ENCODE measurements around the gene GOLPH3.

GOLPH3 gene

DNA sequence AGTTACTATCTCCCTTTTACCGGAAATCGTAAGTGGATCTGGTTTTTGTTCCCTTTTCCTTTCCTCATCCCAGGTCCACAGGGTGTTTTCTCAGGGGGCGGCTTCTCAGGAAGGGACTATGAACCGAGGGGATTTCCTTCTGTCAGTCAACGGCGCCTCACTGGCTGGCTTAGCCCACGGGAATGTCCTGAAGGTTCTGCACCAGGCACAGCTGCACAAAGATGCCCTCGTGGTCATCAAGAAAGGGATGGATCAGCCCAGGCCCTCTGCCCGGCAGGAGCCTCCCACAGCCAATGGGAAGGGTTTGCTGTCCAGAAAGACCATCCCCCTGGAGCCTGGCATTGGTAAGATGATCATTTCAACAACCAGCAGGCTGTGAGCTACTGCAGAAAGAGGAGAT lies 75.8 kb downstream of the GOLPH3 start:
- H3K4me3 ChIP-seq (ENCODE audit: low read depth, low read length), result no peak overlapping the region
- DNase-seq (ENCODE audit: low read depth), result no peak
- TF ChIP-seq, protein P1, sequence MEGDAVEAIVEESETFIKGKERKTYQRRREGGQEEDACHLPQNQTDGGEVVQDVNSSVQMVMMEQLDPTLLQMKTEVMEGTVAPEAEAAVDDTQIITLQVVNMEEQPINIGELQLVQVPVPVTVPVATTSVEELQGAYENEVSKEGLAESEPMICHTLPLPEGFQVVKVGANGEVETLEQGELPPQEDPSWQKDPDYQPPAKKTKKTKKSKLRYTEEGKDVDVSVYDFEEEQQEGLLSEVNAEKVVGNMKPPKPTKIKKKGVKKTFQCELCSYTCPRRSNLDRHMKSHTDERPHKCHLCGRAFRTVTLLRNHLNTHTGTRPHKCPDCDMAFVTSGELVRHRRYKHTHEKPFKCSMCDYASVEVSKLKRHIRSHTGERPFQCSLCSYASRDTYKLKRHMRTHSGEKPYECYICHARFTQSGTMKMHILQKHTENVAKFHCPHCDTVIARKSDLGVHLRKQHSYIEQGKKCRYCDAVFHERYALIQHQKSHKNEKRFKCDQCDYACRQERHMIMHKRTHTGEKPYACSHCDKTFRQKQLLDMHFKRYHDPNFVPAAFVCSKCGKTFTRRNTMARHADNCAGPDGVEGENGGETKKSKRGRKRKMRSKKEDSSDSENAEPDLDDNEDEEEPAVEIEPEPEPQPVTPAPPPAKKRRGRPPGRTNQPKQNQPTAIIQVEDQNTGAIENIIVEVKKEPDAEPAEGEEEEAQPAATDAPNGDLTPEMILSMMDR (IDR thresholded peaks at IDR 0.05; ENCODE audit: control insufficient read depth, extremely low read depth, insufficient read depth), result no peak

DNA sequence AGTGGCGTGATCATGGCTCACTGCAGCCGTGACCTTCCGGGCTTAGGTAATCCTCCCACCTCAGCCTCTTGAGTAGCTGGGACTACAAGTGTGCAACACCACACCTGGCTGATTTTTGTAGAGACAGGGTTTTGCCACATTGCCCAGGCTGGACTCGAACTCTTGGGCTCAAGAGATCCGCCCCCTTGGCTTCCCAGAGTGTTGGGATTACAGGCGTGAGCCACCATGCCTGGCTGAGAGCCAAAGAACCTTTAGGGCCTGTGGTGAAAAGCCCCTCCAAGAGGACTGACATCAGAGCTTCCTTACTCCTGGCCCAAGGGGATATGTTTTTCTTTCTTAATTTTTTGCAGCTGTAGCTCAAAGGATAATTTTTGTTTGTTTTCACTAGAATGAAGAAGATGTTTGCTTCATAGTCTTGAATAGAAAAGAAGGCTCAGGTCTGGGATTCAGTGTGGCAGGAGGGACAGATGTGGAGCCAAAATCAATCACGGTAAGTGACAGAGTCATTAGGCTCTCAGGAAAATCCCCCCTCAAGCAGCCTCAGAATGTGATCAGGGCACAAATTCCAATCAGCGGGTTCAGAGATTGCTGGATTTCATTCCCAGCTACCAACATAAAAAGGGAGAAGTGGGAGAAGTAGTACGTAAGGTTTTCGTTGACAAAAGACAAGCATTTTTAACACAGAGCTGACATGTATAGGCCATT lies 77.1 kb downstream of the GOLPH3 start:
- TF ChIP-seq, protein P1 (IDR thresholded peaks at IDR 0.05; ENCODE audit: control insufficient read depth, extremely low read depth, insufficient read depth), result no peak
- DNase-seq (ENCODE audit: low read depth), result no peak

DNA sequence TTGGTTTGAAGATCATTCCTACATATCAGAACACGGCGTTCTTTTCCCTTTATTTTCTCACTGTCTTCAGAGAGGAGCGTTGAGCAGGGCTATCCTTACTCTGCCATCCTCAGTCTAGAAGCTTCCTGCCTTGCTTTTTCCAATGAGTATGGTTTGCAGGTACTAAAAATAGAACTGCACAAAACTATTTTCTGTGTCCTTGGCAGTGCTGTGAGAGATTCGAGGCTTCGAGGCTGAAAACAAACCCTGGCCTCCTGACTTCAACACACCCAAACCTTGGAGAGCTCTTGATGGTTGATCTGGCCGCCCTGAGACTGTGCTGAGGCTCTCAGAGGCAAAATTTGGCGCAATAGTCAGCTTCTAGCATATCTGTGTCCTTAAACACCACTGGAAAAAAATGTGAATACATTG lies 78.9 kb downstream of the GOLPH3 start:
- TF ChIP-seq, protein P1 (IDR thresholded peaks at IDR 0.05; ENCODE audit: control insufficient read depth, extremely low read depth, insufficient read depth), result no peak
- DNase-seq (ENCODE audit: low read depth), result no peak
- no peak overlapping the region for H3K4me3 ChIP-seq (ENCODE audit: low read depth, low read length)

More for the DNA sequence above, 77.1 kb downstream of the GOLPH3 start:
- H3K4me3 ChIP-seq (ENCODE audit: low read depth, low read length), result no peak overlapping the region

DNA sequence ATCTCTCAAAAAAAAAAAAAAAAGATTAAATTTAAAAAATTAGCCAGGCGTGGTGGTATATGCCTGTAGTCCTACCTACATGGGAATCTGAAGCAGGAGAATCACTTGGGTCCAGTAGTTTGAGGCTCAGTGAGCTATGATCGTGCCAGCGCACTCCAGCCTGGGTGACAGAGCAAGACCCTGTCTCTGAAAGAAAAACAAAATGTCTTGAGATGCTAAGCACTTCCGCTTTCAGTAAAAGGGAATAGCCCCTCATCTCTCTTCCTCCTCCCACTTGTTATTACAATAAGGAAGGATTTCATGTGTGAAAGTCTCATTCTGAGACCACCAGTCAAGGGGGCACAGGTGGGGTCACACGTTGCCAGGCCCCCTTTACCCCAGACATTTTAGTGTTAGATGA lies 79.4 kb downstream of the GOLPH3 start:
- no peak overlapping the region for H3K4me3 ChIP-seq (ENCODE audit: low read depth, low read length)
- no peak for DNase-seq (ENCODE audit: low read depth)
- TF ChIP-seq, protein P1 (IDR thresholded peaks at IDR 0.05; ENCODE audit: control insufficient read depth, extremely low read depth, insufficient read depth), result no peak

DNA sequence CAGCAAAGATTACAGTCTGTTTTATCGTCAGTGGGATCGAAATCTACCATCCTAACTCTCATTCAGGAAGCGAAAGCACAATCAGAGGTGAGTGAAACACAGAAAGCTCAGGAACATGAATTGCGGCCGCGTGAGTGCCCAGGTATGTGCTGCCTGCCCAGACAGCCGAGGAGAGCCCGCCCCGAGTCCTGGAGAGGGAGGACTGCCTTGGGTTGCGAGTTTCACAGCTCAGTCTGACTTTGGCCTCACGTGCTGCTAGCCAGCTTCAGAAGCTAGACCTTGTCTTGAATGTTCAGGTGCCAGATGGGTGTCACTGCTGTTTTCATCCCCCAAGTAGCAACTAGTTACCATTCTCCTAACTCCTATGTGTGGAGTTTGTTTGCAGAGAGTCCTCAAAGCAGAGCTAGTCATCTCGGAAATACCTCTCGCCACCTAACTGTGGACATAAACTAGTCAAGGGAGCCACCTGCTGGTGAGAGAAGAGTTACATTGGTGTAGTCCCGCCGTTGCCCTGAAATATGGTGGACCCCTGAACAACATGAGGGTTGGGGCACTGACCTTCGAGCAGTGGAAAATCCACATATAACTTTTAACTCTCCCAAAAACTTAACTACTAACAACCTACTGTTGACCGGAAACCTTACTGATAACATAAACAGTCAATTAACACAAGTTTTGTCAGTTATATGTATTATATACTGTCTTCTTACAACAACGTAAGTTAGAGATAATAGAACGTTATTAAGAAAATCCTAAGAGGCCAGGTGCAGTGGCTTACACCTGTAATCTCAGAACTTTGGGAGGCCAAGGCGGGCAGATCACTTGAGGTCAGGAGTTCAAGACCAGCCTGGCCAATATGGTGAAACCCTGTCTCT lies 80.9 kb downstream of the GOLPH3 start:
- peak; percentile 63 for DNase-seq (ENCODE audit: low read depth)
- TF ChIP-seq, protein P1 (IDR thresholded peaks at IDR 0.05; ENCODE audit: control insufficient read depth, extremely low read depth, insufficient read depth), result peak; percentile 92
- H3K4me3 ChIP-seq (ENCODE audit: low read depth, low read length), result no peak overlapping the region

DNA sequence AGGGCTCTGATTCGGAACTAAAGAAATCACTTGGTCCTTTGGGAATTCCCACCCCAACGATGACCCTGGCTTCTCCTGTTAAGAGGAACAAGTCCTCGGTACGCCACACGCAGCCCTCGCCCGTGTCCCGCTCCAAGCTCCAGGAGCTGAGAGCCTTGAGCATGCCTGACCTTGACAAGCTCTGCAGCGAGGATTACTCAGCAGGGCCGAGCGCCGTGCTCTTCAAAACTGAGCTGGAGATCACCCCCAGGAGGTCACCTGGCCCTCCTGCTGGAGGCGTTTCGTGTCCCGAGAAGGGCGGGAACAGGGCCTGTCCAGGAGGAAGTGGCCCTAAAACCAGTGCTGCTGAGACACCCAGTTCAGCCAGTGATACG lies 83.4 kb downstream of the GOLPH3 start:
- H3K4me3 ChIP-seq (ENCODE audit: low read depth, low read length), result no peak overlapping the region
- DNase-seq (ENCODE audit: low read depth), result no peak
- TF ChIP-seq, protein P1 (IDR thresholded peaks at IDR 0.05; ENCODE audit: control insufficient read depth, extremely low read depth, insufficient read depth), result no peak
